Epithelial cell of proximal tubule (primary cell): Measurements from ENCODE around the gene OR9Q1. TPM values are rescaled to one million over a fixed set of nuclear protein-coding genes. Genes with fewer than 3 reads are reported as not detected.

Experiments used
- DNase-seq: peaks from one replicate; pipeline ENCODE4 v3.0.0-alpha.2; 2011; ENCODE audit warnings: low read depth
- H3K4me3 ChIP-seq: 2 replicates; pipeline ENCODE4 v1.5.1; 2011; ENCODE audit warnings: low read depth, mild to moderate bottlenecking, low read length
- total RNA-seq: library from RNA; depleted of rRNA; stranded (reverse); fragments of >200 nt; gene quantifications from 2 replicates; pipeline ENCODE4 v1.2.3, GENCODE V29; 2015
- TF ChIP-seq, protein P1 (sequence below): conservative IDR thresholded peaks from 2 replicates; pipeline ENCODE4 v1.5.1; 2012; ENCODE audit warnings: low read depth, mild to moderate bottlenecking, low read length

Gene OR9Q1
- total RNA-seq, 1 donor from 2014 or later = not detected

GRCh38 chr11:58125469-58125868 is 101.8 kb downstream of the OR9Q1 start, which contains the start of gene OR9I1:
Gene OR9I1, minus strand, starts transcription at chr11:58125530. Its CDS starts 6,086 bp downstream, at chr11:58119444.
- TF ChIP-seq, protein P1, sequence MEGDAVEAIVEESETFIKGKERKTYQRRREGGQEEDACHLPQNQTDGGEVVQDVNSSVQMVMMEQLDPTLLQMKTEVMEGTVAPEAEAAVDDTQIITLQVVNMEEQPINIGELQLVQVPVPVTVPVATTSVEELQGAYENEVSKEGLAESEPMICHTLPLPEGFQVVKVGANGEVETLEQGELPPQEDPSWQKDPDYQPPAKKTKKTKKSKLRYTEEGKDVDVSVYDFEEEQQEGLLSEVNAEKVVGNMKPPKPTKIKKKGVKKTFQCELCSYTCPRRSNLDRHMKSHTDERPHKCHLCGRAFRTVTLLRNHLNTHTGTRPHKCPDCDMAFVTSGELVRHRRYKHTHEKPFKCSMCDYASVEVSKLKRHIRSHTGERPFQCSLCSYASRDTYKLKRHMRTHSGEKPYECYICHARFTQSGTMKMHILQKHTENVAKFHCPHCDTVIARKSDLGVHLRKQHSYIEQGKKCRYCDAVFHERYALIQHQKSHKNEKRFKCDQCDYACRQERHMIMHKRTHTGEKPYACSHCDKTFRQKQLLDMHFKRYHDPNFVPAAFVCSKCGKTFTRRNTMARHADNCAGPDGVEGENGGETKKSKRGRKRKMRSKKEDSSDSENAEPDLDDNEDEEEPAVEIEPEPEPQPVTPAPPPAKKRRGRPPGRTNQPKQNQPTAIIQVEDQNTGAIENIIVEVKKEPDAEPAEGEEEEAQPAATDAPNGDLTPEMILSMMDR = no peak
- no peak for DNase-seq
- no peak within 1 kb of the TSS for H3K4me3 ChIP-seq

DNA sequence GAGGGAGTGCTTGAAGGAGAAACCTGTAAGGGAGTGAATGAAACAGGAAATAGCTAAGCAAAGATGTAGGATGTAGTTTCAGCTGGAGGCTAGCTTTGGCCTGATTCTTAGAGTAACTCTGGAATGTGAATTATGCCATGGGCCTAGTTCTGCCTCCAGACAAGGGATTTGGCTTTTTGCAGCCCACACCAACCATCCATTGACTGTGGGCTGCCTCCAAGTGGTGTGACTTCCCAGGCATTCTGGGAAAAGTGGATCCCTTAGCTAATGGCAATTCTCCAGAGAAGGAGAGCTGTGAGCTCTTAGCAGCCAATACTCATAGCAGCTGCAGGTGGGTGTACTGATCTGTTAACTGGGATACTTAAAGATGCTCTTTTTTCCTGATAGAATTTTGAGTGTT is 103.7 kb downstream of the OR9Q1 start:
- no peak for DNase-seq
- H3K4me3 ChIP-seq = no peak overlapping the region
- TF ChIP-seq, protein P1 = no peak

DNA sequence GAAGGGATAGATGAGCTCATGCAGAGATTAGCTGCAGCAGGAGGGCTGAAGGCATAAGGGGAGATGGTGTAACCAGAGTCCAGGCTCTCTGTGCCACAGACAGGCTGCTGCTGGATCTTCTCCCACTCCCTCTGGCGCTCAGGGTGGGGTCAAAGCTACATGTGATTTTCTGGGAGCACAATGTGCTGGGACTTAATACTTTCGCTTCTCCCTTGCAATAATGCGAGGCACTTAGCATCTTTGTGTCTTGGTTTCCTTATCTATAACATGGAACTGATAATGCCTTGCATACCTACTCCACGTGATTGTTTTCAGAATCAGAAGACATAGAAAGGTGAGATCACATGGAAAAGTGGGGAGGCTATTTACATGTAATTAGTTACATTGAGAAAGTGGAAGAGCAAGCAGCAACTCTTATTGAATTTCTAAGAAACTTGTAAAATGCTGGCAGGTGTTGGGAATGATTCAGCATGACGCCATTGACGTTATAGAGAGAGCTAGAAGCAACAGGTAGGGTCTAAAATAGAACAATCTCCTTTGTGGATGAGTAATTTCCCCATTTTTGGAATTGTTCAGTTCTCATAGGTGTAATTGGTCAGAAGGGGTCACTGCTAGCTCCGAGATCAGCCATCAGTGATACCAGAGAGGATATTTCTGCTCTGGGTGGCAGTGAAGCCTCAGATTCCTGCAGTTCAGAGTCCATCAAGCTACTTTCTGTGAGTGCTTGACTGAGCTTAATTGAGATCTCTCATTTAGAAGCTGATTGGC is 109.8 kb downstream of the OR9Q1 start:
- TF ChIP-seq, protein P1 = no peak

DNA sequence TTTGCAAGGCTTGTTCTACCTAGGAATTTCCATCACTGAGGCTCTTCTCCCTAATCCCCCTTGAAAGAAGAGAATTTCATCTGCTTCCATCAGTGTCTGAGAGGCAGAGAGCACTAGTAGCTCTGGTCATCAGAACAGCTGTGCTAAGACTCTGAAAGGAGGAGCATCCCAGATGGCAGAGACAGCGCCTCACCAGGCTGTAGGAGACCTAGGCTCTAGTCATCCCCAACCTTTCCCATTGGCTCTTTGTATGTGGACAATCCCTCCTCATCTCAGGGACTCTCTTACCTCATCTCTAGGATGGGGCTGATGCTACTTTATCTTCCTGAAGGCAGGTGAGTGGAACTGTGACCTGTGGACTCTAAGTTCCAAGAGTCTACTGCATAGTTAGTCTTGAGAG is 110.5 kb downstream of the OR9Q1 start:
- TF ChIP-seq, protein P1 = no peak
- no peak overlapping the region for H3K4me3 ChIP-seq
- no peak for DNase-seq

More for the DNA sequence above, 109.8 kb downstream of the OR9Q1 start:
- DNase-seq = no peak
- H3K4me3 ChIP-seq = no peak overlapping the region

DNA sequence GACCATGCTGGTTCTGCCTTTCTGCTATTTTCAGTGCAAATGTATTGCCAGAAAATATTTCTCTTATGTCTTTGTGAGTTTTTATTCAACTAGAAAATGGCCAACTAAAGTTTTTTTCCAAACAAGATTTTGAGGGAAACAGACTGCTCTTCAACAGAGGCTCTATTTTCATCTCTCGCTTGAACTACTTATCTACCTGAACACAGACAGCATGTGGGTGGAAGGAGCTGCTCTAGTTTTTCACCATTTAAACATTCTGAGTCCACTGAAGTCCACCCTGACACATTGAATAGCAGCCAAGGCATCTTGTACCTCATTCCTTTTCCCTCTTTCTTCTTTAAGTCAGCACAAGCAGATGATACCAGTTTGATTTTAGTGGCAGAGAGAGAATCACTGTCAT is 111.5 kb downstream of the OR9Q1 start:
- H3K4me3 ChIP-seq = no peak overlapping the region
- TF ChIP-seq, protein P1 = no peak
- no peak for DNase-seq

GRCh38 chr11:58142761-58143160 is 119.1 kb downstream of the OR9Q1 start:
- H3K4me3 ChIP-seq = no peak overlapping the region
- DNase-seq = no peak
- TF ChIP-seq, protein P1 = no peak

GRCh38 chr11:58152781-58153180 is 129.1 kb downstream of the OR9Q1 start:
- TF ChIP-seq, protein P1 = no peak
- no peak overlapping the region for H3K4me3 ChIP-seq

More at GRCh38 chr11:58152781-58153180, 129.1 kb downstream of the OR9Q1 start:
- DNase-seq = no peak
